ENCODE measurements around the gene SVOP. TPM values are rescaled to one million over a fixed set of nuclear protein-coding genes. Genes with fewer than 3 reads are reported as not detected.

SVOP gene
- total and polyA plus RNA-seq, 2 of the 4 experiments (the other 2 are of a cell fraction), result not detected

DNA sequence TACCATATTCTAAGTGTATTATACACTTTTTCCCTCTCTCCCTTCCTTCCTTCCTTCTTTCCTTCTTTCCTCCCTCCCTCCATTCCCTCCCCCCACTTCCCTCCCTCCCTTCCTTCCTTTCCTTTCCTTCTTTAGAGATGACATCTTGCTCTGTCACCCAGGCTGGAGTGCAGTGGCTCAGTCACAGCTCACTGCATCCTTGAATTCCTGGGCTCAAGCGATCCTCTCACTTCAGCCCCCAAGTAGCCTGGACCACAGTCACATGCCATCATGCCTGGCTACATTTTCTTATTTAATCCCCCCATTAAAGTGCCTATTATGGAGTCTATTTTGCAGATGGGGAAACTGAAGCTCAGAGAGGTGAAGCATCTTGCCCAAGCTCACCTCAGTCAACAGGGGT lies 55.0 kb downstream of the SVOP start:
- Histone ChIP-seq H3K56ac (ENCODE audit: extremely low read depth, insufficient read depth, low read length) (no peak overlapping the region), H2BK15ac (ENCODE audit: low read depth, low read length) (no peak overlapping the region), H2BK5ac (ENCODE audit: low read depth, low read length, poor library complexity, severe bottlenecking) (no peak overlapping the region), H4K8ac (ENCODE audit: low read depth in 2 of 2, low read length in 2 of 2) (no peak overlapping the region), H3K9ac (ENCODE audit: low read depth, low read length) (no peak overlapping the region), H2BK20ac (ENCODE audit: low read depth, low read length) (no peak overlapping the region), H3K4me1 (ENCODE audit: control insufficient read depth, insufficient read depth, low read length) (no peaks in the 10 kb centered on the region), H4K5ac (ENCODE audit: low read depth, low read length) (no peak overlapping the region), H3K36me3 (ENCODE audit: control insufficient read depth, insufficient read depth, low read length) (no peaks in the 10 kb centered on the region), H4K20me1 (ENCODE audit: insufficient read depth, low read length) (no peaks in the 10 kb centered on the region), H3K4ac (ENCODE audit: low read depth, low read length) (no peak overlapping the region), H3K18ac (ENCODE audit: low read depth, low read length) (no peak overlapping the region), H3K4me3 (ENCODE audit: insufficient read depth, low read depth, low read length) (no peak overlapping the region), H3K27ac (ENCODE audit: insufficient read depth, low read length) (no peak overlapping the region), H3K23ac (ENCODE audit: low read depth, low read length) (no peak overlapping the region), H2BK120ac (ENCODE audit: low read depth, low read length) (no peak overlapping the region), H3K9me1 (ENCODE audit: insufficient read depth, low read length) (no peaks in the 10 kb centered on the region), H3K14ac (replicated peaks; ENCODE audit: low read depth, low read length) (no peak overlapping the region), H3K79me1 (ENCODE audit: low read depth in 1 of 2, low read length in 2 of 2) (no peaks in the 10 kb centered on the region), H2AK5ac (ENCODE audit: low read depth, low read length) (no peak overlapping the region), H3K27me3 (ENCODE audit: control insufficient read depth, insufficient read depth, low read length) (peaks cover 4% of the 10 kb centered on the region; the same call in 1 of the 2 replicates), H3K4me2 (ENCODE audit: low read depth, low read length) (no peak overlapping the region), H3K9me3 (ENCODE audit: control insufficient read depth, insufficient read depth, low read length) (no peaks in the 10 kb centered on the region), H2AFZ (replicated peaks; ENCODE audit: low read length, poor library complexity) (no peak overlapping the region), H2AK9ac (replicated peaks; ENCODE audit: low read depth, low read length, poor library complexity) (no peak overlapping the region), H4K91ac (ENCODE audit: insufficient read depth, low read depth, low read length) (no peak overlapping the region)
- in situ Hi-C loops (cut with MboI; ENCODE audit: low sequenced_read_pairs) (no loop called here), dilution Hi-C loops (cut with HindIII; ENCODE audit: low sequenced_read_pairs, unreplicated experiment) (no loop called here), intact Hi-C loops (cut with micrococcal nuclease) (no loop called here)
- DNase-seq (no peak), ATAC-seq (ENCODE audit: low read depth) (no peak)
- no CpG with 5 or more reads among the region's 1 CpG for WGBS, 2 experiments (ENCODE audit: extremely low coverage in 2 of 2, insufficient read length in 1 of 2)
- no TSS peak for BruUV-seq (replicated peaks)
- TF ChIP-seq CEBPB (IDR thresholded peaks at IDR 0.05; ENCODE audit: low read depth, low read length), result no peak
- TF ChIP-seq RAD21 (IDR thresholded peaks at IDR 0.05; ENCODE audit: low read length), result no peak
- no peak for TF ChIP-seq POLR2A (IDR thresholded peaks at IDR 0.05; ENCODE audit: low read depth, low read length)
- TF ChIP-seq BHLHE40 (IDR thresholded peaks at IDR 0.05; ENCODE audit: low read depth, low read length), result no peak
- TF ChIP-seq, protein P1, sequence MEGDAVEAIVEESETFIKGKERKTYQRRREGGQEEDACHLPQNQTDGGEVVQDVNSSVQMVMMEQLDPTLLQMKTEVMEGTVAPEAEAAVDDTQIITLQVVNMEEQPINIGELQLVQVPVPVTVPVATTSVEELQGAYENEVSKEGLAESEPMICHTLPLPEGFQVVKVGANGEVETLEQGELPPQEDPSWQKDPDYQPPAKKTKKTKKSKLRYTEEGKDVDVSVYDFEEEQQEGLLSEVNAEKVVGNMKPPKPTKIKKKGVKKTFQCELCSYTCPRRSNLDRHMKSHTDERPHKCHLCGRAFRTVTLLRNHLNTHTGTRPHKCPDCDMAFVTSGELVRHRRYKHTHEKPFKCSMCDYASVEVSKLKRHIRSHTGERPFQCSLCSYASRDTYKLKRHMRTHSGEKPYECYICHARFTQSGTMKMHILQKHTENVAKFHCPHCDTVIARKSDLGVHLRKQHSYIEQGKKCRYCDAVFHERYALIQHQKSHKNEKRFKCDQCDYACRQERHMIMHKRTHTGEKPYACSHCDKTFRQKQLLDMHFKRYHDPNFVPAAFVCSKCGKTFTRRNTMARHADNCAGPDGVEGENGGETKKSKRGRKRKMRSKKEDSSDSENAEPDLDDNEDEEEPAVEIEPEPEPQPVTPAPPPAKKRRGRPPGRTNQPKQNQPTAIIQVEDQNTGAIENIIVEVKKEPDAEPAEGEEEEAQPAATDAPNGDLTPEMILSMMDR (conservative IDR thresholded peaks at IDR 0.05; ENCODE audit: low read depth, low read length), result no peak
- TF ChIP-seq RFX5 (IDR thresholded peaks at IDR 0.05; ENCODE audit: low read depth, low read length), result no peak
- TF ChIP-seq FOS (IDR thresholded peaks at IDR 0.05; ENCODE audit: low read depth, low read length), result no peak
- TF ChIP-seq NFE2L2 (IDR thresholded peaks at IDR 0.05; ENCODE audit: low read depth, low read length), result no peak
- TF ChIP-seq, protein P2, sequence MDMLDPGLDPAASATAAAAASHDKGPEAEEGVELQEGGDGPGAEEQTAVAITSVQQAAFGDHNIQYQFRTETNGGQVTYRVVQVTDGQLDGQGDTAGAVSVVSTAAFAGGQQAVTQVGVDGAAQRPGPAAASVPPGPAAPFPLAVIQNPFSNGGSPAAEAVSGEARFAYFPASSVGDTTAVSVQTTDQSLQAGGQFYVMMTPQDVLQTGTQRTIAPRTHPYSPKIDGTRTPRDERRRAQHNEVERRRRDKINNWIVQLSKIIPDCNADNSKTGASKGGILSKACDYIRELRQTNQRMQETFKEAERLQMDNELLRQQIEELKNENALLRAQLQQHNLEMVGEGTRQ (IDR thresholded peaks at IDR 0.05; ENCODE audit: low read depth, low read length), result no peak
- TF ChIP-seq MXI1 (IDR thresholded peaks at IDR 0.05; ENCODE audit: borderline replicate concordance, low read depth, low read length), result no peak
- TF ChIP-seq MAFK (IDR thresholded peaks at IDR 0.05; ENCODE audit: low read depth, low read length), result no peak
- TF ChIP-seq MAZ (IDR thresholded peaks at IDR 0.05; ENCODE audit: borderline replicate concordance, low read depth, low read length), result no peak
- TF ChIP-seq SMC3 (IDR thresholded peaks at IDR 0.05; ENCODE audit: low read depth, low read length), result no peak
- no peak for TF ChIP-seq RCOR1 (IDR thresholded peaks at IDR 0.05; ENCODE audit: insufficient replicate concordance, low read length)
- TF ChIP-seq, protein P3, sequence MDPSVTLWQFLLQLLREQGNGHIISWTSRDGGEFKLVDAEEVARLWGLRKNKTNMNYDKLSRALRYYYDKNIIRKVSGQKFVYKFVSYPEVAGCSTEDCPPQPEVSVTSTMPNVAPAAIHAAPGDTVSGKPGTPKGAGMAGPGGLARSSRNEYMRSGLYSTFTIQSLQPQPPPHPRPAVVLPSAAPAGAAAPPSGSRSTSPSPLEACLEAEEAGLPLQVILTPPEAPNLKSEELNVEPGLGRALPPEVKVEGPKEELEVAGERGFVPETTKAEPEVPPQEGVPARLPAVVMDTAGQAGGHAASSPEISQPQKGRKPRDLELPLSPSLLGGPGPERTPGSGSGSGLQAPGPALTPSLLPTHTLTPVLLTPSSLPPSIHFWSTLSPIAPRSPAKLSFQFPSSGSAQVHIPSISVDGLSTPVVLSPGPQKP (IDR thresholded peaks at IDR 0.05; ENCODE audit: borderline replicate concordance, low read depth, low read length), result no peak
- TF ChIP-seq CHD1 (IDR thresholded peaks at IDR 0.05; ENCODE audit: low read depth, low read length), result no peak
- POLR2A ChIA-PET (ENCODE audit: unreplicated experiment), result no interaction called here
- CTCF ChIA-PET, result no interaction called here
